ENCODE results near the gene FBXL20. TPM values are rescaled to one million over a fixed set of nuclear protein-coding genes. Genes with fewer than 3 reads are reported as not detected.

Gene FBXL20
- total and polyA plus RNA-seq, 2 experiments from 2014 or later = 9.7 to 11.3 TPM

DNA sequence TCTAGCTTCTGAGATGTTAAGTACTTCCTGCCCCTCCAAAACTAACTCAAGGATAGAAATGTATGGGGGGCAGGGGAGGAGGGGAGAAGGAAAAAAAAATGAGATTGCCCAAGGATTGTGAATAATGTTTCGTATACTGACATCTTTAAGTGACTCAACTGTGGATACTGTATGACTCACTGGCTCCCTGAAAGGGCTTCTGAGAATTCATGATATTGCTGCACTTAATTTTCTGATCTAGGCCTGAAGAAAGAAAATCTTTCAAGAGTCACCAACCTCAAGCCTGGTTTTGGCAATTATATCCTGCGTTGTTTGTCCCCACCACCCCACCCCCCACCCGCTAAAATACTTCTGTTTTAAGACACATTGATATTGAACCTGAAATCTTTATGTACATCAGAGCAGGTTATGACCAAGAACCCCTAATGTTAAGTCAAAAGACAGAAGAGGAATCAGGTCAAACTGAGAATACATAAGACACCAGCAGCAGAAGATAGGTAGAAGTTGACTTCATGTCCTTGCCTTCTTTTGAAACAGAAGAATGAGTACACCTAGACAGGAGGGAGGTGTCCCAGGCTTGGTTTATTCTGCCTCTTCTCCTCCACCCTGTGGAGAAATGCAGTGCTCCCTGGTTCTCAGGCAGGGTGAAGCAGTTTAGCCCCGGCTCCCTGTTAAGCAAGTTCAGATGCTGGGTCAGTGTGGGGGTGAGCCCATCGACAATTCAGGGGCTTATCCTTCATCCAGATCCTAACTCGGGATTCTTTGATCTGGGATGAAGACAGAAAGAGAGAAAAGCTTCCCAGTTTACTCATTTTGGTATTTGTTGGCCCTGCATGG lies 3.3 kb upstream of the FBXL20 start:
- H3K4me1 ChIP-seq (ENCODE audit: insufficient read depth) = peaks cover 40% of the 10 kb centered on the region
- no peak overlapping the region for H2AFZ ChIP-seq
- H3F3A ChIP-seq (ENCODE audit: insufficient read depth) = peaks cover 63% of the 10 kb centered on the region
- H3K27me3 ChIP-seq (replicated peaks; ENCODE audit: insufficient read depth) = no peaks in the 10 kb centered on the region
- H4K20me1 ChIP-seq (ENCODE audit: insufficient read depth) = no peaks in the 10 kb centered on the region
- H3K4me2 ChIP-seq (ENCODE audit: unreplicated experiment) = peak overlapping the region; percentile 66
- no peak for TF ChIP-seq EZH2phosphoT487 (IDR thresholded peaks at IDR 0.05; ENCODE audit: insufficient read depth, low read depth)
- TF ChIP-seq EZH2 (IDR thresholded peaks at IDR 0.05; ENCODE audit: insufficient read depth, poor library complexity, severe bottlenecking) = no peak
- H3K36me3 ChIP-seq (ENCODE audit: low read depth) = peaks cover 20% of the 10 kb centered on the region; the same call in 1 of the 2 replicates
- H3K9ac ChIP-seq = peak overlapping the region; percentile 63
- in situ Hi-C loops (cut with MboI) = no loop called here
- H3K9me2 ChIP-seq (ENCODE audit: insufficient read depth) = no peaks in the 10 kb centered on the region
- no peaks in the 10 kb centered on the region for H3K9me3 ChIP-seq (ENCODE audit: low read depth)
- H3K4me3 ChIP-seq = peak overlapping the region; percentile 32
- peak; percentile 95 for DNase-seq
- H3K79me2 ChIP-seq (ENCODE audit: insufficient read depth) = peaks cover 15% of the 10 kb centered on the region
- 33 to 37% methylated on average over 6 of the region's 6 CpGs for WGBS, 2 experiments (ENCODE audit: low coverage in 1 of 2, low lambda C conversion rate in 2 of 2, missing lambda C conversion rate in 2 of 2)
- peak overlapping the region; percentile 86 for H3K27ac ChIP-seq

DNA sequence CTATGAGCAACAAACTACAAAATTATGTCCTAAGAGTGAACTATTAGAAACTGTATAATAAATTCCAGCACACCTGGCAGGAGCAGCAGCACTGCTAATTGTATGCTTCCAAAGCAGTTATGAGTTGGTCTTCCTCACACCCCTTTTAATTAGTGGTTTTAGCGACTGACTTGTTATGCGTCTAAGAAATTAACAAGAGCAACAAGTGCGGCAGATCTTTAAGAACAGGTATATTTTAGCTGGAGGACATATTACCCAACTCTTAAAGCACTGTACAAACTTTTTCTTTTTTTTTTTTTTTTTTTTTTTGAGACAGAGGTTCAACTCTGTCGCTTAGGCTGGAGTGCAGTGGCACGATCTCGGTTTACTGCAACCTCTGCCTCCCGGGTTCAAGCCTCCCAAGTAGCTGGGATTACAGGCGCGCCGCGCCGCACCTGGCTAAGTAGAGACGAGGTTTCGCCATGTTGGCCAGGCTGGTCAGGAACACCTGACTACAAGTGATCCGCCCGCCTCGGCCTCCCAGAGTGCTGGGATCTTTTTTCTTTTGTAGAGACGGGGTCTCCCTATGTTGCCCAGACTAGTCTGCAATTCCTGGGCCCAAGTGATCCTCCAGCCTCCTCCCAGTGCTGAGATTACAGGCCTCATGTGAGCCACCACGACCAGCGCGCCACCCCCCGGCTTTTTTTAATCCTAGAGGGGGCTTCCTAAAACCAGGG lies 1.6 kb upstream of the FBXL20 start:
- H3K27ac ChIP-seq = peak overlapping the region; percentile 36
- TF ChIP-seq EZH2phosphoT487 (IDR thresholded peaks at IDR 0.05; ENCODE audit: insufficient read depth, low read depth) = no peak
- TF ChIP-seq EZH2 (IDR thresholded peaks at IDR 0.05; ENCODE audit: insufficient read depth, poor library complexity, severe bottlenecking) = no peak
- in situ Hi-C loops (cut with MboI) = no loop called here

DNA sequence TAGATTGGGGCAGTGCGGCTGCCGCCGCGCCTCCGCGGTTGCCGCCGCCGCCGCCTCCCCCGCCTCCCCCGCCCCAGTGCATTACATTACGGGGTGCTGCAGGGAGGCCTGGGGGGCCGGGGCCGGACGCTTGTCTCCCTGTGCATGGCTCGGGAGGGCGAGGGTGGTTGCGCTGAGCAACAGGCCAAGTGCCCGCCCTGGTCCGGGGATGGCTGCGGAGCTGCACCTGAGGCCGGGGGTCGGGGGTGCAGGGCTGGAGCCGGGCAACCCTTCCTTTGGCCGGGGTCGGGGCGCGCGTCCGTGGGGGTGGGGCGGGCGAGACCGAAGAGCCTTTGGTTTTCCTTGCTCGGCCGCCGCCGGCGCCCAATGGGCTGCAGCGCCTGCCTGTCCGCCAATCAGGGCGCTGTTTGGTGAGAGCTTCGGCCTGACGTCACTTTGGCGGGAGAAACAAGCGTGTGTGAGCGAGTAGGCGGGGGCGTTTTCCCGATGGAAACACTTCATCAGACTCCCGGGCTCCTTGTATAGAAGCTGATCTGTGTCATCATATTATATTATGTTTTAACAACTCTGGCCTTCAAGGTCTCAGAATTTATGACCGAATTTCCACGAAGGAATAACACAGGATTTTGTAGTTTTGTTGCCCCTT lies 941 bp upstream of the FBXL20 start:
- H3K27ac ChIP-seq = peak overlapping the region; percentile 84
- H3K4me1 ChIP-seq (ENCODE audit: insufficient read depth) = peaks cover 53% of the 10 kb centered on the region
- H3K79me2 ChIP-seq (ENCODE audit: insufficient read depth) = peaks cover 38% of the 10 kb centered on the region
- peak overlapping the region; percentile 88 for H3K4me3 ChIP-seq
- H3K9me3 ChIP-seq (ENCODE audit: low read depth) = no peaks in the 10 kb centered on the region
- peaks cover 3% of the 10 kb centered on the region; the same call in 1 of the 2 replicates for H3K36me3 ChIP-seq (ENCODE audit: low read depth)
- TF ChIP-seq EZH2 (IDR thresholded peaks at IDR 0.05; ENCODE audit: insufficient read depth, poor library complexity, severe bottlenecking) (no peak), EZH2phosphoT487 (IDR thresholded peaks at IDR 0.05; ENCODE audit: insufficient read depth, low read depth) (no peak)
- peak overlapping the region; percentile 86 for H2AFZ ChIP-seq
- peak; percentile 99 for DNase-seq
- H4K20me1 ChIP-seq (ENCODE audit: insufficient read depth) = no peaks in the 10 kb centered on the region
- in situ Hi-C loops (cut with MboI) = no loop called here
- WGBS, 2 experiments (ENCODE audit: low coverage in 1 of 2, low lambda C conversion rate in 2 of 2, missing lambda C conversion rate in 2 of 2) = 1 to 2% methylated on average over 27 to 41 of the region's 53 CpGs
- H3K9ac ChIP-seq = peak overlapping the region; percentile 93
- peaks cover 44% of the 10 kb centered on the region for H3F3A ChIP-seq (ENCODE audit: insufficient read depth)
- H3K27me3 ChIP-seq (replicated peaks; ENCODE audit: insufficient read depth) = no peaks in the 10 kb centered on the region
- H3K9me2 ChIP-seq (ENCODE audit: insufficient read depth) = no peaks in the 10 kb centered on the region
- H3K4me2 ChIP-seq (ENCODE audit: unreplicated experiment) = peak overlapping the region; percentile 94

More for the DNA sequence above, 1.6 kb upstream of the FBXL20 start:
- H3F3A ChIP-seq (ENCODE audit: insufficient read depth) = peaks cover 51% of the 10 kb centered on the region
- H3K9me3 ChIP-seq (ENCODE audit: low read depth) = no peaks in the 10 kb centered on the region
- peaks cover 6% of the 10 kb centered on the region; the same call in 1 of the 2 replicates for H3K36me3 ChIP-seq (ENCODE audit: low read depth)
- peak overlapping the region; percentile 49 for H3K4me2 ChIP-seq (ENCODE audit: unreplicated experiment)
- H3K79me2 ChIP-seq (ENCODE audit: insufficient read depth) = peaks cover 32% of the 10 kb centered on the region
- H2AFZ ChIP-seq = no peak overlapping the region
- H3K9me2 ChIP-seq (ENCODE audit: insufficient read depth) = no peaks in the 10 kb centered on the region
- peak overlapping the region; percentile 88 for H3K4me3 ChIP-seq
- no peaks in the 10 kb centered on the region for H3K27me3 ChIP-seq (replicated peaks; ENCODE audit: insufficient read depth)
- H4K20me1 ChIP-seq (ENCODE audit: insufficient read depth) = no peaks in the 10 kb centered on the region
- DNase-seq = no peak
- 70 to 71% methylated on average over 20 to 22 of the region's 22 CpGs for WGBS, 2 experiments (ENCODE audit: low coverage in 1 of 2, low lambda C conversion rate in 2 of 2, missing lambda C conversion rate in 2 of 2)
- peaks cover 53% of the 10 kb centered on the region for H3K4me1 ChIP-seq (ENCODE audit: insufficient read depth)
- no peak overlapping the region for H3K9ac ChIP-seq

Measured in GM23248 (cell line).